NCI-H2196 (cell line): Measurements from ENCODE around the gene KLHDC10.
A peak's percentile ranks its signal among the peaks of the same experiment; 100 is the strongest.
"Not testable (repeated sequence)": the region's sequence is repeated elsewhere in the genome, so short reads cannot be mapped to it uniquely, and the experiment has no call there.

Source experiments
- DNase-seq: peaks from one replicate; lab custom pipeline; 2025; ENCODE audit not compliant: unreplicated experiment; lab: John Stamatoyannopoulos, UW

Gene KLHDC10

DNA sequence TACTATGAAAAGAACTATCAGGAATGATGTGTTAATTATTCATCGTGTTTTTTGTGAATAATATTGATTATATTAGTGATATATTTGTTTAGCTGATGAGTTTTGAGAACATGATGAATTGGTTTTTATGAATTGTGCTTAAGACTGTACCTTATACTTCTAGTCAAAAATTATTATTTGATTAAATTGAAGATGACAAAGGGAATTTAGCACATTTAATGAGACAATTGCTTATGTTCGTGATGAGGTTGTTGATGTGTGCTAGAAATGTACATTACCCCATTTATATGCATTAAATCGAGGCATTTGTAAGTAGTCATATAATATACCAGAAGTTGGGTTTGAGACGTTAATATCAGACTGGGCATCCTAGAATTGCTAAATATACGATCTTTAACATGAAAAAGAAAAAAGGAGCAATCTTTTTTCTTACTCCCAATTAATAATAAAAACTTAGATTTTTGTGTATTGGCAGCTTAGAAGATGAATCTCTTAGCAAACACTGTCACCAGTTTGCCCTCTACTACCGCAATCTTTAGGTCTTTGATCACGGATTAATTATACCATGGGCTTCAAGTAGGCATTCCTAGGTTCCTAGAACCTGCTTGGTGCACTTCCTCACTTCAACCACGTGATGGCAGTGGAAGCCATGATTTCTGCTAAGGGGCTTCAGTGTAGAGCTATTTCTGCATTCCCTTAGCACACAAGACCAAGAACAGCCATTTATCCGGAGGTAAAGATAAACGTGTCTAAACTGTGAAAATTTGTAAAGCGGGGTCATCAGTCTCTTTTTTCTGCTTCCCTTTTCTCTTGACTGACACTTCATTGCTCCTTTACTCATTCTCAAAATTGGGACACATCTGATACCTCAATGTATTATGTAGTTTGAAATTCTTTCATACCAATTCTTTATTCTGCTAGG is 1.6 kb downstream of the KLHDC10 start:
- DNase-seq, result peak; percentile 79

DNA sequence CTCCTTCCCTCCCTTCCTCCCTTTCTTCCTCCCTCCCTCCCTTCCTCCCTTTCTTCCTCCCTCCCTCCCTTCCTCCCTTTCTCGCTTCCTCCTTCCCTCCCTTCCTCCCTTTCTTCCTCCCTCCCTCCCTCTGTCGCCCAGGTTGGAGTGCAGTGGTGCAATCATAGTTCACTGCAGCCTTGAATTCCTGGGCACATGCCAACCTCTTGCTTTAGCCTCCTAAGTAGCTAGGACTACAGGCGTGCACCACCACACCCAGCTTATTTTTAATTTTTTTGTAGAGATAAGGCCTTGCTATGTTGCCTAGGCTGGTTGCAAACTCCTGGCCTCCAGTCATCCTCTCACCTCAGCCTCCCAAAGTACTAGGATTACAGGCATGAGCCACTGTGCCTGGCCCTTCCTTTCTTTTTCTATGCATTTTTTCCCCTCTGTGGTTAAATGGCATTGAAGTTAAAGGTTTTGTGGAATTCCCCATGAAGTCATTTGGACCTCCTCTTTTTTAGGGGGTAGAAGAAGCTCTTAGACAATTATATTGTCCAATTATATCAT is 9.6 kb downstream of the KLHDC10 start:
- DNase-seq, result no peak

DNA sequence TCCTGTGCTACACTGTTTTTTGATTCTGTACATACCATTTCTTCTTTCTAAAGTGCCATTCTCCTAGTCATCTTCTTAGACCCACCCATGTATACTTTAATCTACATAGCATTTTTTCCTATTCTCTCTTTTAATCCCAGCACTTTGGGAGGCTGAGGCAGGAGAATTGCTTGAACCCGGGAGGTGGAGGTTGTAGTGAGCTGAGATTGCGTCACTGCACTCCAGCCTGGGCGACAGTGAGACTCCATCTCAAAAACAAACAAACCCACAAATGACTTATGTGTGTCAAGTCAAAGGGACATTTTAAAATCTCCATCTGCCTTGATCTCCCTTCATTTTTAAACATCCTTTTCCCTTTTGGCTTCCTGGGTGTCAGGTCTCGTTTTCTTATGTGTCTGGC is 13.2 kb downstream of the KLHDC10 start:
- DNase-seq, result not testable (repeated sequence)

DNA sequence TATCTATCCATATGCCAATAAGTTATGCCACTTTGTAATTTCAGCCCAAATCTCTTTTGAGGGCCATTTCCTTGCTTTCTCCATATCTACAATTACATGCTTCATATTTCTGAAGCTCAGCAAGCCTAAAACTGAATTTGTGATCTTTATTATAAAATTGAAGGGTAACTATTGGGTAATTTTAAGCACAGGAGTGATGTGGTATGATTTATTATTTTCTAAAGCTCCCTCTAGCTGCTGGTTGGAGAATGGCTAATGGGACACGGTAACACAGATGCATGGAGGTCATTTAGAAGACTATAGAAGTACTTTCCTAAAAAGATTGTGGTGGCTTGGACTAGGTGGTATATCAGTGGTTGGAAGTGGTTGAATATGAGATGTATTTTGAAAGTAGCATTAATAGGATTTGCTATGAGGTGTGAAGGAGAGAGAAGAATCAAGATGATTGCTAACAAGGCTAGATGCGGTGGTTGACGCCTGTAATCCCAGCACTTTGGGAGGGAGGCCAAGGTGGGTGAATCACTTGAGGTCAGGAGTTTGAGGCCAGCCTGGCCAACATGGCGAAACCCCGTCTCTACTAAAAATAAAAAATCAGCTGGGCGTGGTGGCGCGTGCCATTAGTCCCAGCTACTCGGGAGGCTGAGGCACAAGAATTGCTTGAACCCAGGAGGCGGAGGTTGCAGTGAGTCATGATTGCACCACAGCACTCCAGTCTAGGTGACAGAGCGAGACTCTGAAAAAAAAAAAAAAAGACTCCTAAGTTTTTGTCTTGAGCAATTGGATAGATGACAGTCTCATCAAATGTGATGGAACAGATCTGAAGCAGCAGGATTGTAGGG is 13.9 kb downstream of the KLHDC10 start:
- DNase-seq, result no peak

DNA sequence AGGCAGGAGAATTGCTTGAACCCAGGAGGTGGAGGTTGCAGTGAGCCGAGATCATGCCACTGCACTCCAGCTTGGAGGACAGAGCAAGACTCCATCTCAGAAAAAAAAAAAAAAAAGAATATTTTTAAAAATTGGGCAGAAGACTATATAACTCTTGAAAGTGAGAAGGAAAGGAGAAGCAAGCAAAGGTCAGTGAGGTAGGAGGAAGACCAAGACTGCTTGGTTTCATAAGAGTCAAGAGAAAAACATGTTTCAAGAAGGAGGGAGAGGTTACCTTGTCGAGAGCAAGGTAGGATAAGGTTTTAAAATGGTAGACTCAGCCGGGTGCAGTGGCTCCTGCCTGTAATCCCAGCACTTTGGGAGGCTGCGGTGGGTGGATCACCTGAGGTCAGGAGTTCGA is 14.9 kb downstream of the KLHDC10 start:
- not testable (repeated sequence) for DNase-seq

DNA sequence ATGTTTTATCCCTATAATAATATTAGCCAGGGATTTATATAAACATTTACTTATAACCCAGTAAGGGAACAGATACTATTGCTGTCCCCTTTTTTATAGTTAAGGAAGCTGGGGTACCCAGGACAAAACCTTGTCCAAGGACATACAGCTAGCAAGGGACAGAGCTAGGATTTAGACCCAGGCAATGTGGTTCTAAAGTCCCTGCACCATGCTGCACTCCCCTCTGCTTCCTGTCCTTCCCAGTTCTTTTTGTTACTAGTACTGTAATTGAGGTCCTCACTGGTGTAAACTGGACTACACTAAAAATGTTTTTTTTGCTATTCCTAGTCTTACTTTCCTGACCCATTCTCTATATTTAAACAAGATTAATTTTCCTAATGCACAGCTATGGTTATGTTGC is 16.6 kb downstream of the KLHDC10 start:
- no peak for DNase-seq

DNA sequence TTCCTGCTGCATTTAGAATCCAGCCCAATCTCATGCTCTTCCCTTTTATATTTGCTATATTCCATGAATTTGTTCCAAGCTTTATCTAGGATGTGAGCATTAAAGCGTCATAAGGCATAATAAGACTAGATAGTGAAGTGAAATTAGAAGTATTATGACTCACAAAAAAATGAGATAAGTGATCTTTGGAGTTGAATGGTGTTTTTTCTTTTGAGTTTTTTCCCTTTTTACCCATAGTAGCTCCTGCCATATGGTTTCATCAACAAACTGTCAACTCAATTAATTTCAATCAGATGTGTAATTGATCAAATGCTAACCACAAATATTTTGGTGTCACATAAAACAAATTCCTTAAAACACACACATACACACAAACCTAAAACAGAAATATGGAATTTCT is 17.0 kb downstream of the KLHDC10 start:
- no peak for DNase-seq

DNA sequence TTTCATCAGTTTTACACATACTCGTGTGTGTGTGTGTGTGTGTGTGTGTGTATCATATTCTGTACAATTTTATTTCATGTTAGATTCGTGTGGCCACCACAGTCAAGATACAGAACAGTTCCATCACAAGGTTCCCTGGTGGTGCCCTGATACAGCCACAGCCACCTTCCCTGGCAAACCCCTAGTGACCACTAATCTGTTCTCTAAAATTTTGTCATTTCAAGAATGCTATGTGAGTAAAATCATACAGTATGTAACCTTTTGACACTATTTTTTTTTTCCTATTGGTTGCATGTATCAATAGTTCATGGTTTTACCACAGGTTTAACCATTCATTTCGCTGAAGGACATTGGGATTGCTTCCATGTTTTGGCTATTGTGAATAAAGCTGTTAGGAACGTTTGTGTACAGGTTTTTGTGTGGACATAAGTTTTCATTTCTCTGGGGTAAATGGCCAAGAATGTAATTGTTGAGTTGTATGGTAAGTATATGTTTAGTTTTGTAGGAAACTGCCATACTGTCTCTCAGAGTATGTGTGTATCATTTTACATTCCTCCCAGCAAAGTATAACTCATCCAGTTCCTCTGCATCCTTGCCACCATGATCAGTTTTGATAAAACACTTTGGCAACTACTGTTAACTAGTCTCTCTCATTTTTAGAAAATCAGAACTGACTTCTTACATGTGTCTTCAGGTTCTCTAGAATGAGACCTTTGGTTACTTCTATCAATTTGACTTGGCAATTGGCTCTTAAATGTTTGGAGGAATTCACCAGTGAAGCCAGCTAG is 20.6 kb downstream of the KLHDC10 start:
- DNase-seq, result no peak

DNA sequence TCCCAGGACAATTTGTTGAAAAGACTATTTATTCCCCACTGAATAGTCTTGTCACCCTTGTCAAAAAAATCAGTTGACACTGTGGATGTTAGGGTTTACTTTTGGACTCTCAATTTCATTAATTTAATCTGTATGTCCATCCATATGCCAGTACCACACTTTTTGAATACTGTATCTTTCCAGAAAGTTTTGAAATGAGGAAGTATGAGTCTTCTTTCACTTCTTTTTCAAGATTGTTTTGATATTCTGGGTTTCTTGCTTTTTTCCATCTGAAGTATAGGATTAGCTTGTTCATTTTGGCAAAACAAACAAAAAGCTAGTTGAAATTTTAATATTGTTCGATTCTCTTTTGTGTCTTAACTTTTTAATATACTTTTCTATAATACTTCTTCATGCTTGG is 21.7 kb downstream of the KLHDC10 start:
- no peak for DNase-seq

DNA sequence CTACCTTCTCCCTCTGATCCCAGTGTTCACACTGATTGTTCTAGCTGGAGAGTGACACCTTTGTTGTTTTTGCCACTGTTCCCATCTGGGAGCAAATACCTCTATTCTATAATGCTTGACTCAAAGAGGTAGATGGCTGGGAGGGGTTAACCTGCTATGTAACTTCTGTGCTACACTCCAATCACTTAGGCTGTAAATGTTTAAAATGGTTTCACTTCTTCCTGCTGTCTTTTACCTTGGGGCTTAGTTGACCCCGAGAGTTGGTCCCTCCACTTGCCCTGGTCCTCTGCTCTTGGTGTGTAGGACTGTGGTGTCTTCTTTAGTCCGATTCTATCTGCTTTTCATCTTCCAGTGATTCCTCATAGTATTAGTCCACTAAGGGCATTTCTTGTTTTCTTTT is 22.3 kb downstream of the KLHDC10 start:
- no peak for DNase-seq

DNA sequence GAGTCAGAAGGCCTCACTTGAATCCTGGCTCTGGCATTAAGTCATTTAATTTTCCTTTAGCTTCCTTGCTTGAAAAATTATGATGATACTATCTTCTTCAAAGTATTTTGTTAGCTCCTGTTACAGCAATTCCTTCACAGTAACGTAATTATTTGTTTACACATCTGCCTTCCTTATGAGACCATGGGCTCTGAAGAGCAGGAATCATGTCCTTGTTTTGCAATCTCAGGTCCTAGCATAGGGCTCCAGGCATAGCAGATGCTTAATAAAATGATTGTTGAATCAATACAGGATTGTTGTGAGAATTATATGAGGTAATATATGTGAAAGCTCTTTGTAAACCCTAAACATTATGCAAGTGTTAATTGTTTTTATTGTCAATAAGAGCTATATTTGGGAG is 25.5 kb downstream of the KLHDC10 start:
- DNase-seq, result no peak

DNA sequence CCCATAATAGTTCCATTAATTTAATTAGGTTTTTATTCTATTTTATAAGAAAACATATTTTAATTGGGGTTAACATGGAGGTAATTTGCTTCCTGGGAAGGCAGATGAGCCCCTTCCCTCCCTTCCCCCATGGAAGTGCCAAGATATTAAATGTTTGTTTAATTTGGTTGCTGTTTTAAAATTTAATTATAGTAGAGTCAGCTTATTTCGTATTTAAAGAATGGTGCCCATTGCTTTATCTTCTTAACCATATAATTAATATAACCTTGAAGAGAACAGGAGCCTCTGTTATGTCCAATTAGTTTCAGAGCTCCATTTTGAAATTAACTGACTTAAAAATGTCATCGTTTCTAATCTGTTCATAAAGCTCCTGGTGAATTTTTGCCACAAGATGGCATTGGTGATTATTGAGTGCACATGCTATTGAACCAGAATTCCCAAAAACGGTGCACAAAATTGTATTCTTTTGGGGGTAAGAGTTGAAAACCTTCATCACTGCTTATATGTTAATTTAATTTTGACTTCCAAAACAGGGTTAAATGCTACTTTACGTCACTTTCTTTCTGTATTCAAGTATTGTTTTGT is 26.0 kb downstream of the KLHDC10 start:
- no peak for DNase-seq

DNA sequence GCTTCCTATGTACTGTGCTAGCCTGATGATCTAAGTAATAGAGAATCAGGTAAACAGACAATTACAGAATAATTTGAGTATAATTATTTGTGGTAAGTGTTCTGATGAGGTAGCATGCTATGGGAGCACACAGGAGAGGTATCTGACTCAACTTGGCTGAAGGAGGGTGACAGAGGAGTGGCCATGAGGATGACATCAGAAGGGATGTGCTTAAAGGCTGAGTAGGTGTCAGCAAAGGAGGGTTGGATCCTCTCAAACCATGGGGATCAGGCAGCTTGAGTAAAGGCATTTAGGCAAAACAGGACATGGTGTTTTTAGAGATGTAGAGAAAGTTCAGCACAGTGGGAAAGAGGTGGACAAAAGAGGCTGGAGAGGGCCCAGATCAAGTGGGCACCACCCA is 29.0 kb downstream of the KLHDC10 start:
- DNase-seq, result no peak

DNA sequence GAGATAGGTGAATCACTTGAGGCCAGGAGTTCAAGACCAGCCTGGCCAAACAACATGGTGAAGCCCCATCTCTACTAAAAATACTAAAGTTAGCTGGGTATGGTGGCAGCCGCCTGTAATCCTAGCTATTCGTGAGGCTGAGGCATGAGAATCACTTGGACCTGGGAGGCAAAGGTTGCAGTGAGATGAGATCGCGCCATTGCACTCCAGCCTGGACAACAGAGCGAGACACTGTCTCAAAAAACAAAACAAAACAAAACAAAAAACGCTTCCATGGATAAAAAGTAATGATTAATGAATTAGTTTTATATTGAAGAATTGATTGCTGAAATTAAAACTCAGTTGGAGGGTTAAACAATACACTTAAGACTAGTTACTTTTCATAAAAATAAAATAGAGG is 32.3 kb downstream of the KLHDC10 start:
- DNase-seq, result no peak

DNA sequence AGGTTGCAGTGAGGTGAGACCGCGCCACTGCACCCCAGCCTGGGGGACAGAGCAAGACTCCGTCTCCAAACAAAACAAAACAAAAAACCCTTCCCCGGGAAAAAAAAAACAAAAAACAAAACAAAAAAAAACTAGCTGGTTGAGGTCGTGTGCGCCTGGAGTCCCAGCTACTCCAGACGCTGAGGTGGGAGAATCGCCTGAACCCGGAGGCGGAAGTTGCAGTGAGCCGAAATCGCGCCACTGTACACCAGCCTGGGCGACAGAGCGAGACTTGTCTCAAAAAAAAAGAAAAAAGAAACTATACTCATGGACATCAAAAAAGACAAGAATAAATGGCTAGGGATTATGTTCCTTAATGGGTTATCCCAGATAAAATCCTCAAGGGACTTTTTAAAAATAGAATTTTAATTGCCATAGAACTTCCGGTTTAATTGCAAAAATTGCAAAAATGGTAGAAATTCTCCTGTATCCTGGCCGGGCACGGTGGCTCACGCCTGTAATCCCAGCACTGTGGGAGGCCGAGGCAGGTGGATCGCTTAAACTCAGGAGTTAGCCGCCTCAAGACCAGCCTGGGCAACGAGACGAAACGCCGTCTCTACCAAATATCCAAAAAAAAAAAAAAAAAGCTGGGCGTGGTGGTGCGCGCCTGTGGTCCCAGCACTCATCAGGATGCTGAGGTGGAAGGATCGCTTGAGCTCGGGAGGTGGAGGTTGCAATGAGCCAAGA is 37.8 kb downstream of the KLHDC10 start:
- DNase-seq, result no peak

DNA sequence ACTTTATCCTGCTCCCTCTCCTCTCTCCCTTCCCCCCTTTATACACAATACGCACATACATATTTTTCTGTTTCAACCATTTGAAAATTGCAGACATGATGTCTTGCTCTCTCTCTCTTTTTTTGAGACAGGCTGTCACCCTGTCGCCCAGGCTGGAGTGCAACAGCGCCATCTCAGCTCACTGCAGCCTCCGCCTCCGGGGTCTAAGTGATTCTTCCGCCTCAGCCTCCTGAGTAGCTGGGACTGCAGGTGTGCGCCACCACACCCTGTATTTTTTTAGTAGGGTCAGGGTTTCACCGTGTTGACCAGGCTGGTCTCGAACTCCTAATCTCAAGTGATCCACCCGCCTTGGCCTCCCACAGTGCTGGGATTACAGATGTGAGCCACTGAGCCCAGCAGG is 38.5 kb downstream of the KLHDC10 start:
- no peak for DNase-seq

DNA sequence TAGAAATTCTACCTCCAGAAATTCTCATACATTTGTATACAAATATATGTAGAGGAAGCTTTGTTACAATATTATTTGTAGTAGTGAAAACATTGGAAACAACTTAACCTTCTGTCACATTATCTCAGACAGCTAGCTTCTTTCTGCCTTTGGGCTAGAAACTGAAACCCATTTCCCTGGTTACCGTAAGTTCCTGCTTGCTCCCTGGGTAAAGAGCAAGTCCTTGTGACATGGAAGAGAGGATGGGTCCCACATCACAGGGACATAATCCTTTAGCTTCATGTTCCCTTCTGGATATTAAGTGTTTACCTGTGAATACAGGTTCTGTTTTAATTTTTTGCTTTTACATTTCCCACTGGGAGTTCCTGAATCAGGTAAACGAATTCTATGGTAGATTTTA is 41.8 kb downstream of the KLHDC10 start:
- DNase-seq, result no peak

DNA sequence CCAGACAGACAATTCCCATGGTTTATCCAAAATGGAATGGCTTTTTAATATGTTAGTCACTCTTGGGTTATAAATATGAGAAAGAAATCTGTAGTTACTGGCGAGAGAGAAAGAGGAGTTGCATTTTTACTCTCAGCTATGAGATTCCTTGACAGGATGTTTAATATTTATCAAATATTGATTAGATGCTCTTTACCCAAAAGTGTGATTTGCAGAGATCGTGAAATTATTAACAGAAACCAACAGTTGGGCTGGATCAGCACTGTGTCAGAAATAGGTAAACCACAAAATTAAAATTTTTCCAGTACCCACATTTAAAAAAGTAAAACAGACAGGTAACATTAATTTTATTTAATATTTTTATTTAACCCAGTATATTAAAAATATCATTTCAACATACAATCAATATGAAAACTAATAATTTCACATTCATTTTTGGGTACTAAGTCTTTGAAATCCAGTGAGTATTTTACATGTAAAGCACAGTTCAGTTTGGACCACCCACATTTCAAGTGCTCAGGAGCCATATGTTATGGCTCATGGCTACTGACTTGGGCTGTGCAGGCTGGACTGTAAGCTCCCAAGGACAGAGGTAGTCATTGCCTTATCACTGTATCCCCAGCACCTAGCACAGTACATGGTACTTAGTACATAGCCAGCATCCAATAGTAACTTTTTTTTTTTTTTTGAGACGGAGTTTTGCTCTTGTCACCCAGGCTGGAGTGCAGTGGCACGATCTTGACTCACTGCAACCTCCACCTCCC is 42.5 kb downstream of the KLHDC10 start:
- no peak for DNase-seq

DNA sequence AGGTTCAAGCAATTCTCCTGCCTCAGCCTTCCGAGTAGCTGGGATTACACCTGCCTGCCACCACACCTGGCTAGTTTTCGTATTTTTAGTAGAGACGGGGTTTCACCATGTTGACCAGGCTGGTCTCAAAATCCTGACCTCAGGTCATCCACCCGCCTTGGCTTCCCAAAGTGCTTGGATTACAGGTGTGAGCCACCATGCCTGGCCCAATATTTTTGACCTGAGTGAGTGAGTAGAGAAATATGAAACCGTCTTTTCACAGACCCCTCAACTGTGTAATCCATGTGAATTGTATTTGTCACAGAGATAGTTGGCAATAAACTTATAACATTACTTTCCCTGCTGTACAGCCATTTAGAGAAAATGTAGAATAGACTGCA is 43.1 kb downstream of the KLHDC10 start:
- DNase-seq, result not testable (repeated sequence)
